ENCODE measurements around the gene RFX1. TPM values are rescaled to one million over a fixed set of nuclear protein-coding genes. Genes with fewer than 3 reads are reported as not detected.

RFX1 gene
- total and polyA plus RNA-seq, 8 donors, result 5.5 to 55.6 (median 7.6) TPM

DNA sequence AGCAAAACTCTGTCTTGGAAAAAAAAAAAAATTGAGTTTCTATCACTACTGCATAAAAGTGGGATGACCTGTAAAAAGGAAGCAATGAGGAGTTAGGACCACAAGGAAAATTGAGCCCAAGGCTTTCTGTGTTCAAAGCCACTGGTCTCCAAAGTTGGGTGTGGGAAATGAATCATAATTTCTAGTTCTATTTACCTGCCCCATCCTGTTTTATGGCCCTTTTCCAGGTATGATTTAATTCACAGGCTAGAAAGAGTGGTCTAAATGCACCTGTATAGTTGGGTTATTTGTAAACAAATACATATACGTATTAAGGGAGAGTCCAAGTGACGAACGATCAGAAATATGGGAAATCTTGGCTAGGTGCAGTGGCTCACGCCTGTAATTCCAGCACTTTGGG, 59.7 kb downstream of the RFX1 start:
- WGBS, 2 donors, result 82 to 83% methylated on average over 4 of the region's 4 CpGs
- DNase-seq, result no peak

DNA sequence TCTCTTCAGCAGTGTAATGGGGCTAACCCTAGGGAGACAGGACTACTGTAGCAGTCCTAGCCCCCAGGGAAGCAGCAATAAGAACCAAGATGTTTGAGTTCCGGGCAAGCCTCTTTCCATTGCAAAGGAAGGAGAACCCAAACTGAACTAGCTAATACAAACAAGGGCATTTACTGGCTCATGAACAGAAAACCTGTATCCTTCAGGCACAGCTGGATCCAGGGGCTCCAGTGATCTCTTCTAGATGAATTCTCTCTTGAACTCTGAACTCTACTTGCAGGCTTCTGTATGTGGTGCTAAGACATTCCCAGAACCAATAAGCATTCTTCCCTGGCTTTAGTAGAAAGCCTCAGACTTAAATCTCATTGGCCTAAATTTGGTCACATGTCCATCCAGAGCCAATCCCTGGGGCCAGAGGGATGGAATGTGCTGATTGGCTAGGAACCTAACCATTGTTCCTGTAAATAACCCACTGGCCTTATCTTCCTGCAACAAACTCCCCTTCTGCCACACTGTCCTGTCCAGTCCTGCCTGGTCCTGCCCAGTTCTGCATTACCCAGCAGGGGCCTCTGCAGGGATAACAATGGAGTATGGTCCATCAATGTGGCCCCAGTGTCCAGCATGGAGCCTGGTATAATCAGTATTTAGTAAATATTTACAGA, 64.0 kb downstream of the RFX1 start:
- Histone ChIP-seq H3K4me1 (no peaks in the 10 kb centered on the region), H3K9me3 (no peaks in the 10 kb centered on the region), H3K27ac (no peak overlapping the region), H3K27me3 (no peaks in the 10 kb centered on the region), H3K4me3 (no peak overlapping the region), H3K36me3 (no peaks in the 10 kb centered on the region)
- DNase-seq (no peak), FAIRE-seq (no peak), ATAC-seq (no peak)
- intact Hi-C loops (cut with DNase I), result no loop called here
- 91 to 100% methylated on average over 1 of the region's 1 CpG for WGBS, 2 donors
- TF ChIP-seq, protein P1, sequence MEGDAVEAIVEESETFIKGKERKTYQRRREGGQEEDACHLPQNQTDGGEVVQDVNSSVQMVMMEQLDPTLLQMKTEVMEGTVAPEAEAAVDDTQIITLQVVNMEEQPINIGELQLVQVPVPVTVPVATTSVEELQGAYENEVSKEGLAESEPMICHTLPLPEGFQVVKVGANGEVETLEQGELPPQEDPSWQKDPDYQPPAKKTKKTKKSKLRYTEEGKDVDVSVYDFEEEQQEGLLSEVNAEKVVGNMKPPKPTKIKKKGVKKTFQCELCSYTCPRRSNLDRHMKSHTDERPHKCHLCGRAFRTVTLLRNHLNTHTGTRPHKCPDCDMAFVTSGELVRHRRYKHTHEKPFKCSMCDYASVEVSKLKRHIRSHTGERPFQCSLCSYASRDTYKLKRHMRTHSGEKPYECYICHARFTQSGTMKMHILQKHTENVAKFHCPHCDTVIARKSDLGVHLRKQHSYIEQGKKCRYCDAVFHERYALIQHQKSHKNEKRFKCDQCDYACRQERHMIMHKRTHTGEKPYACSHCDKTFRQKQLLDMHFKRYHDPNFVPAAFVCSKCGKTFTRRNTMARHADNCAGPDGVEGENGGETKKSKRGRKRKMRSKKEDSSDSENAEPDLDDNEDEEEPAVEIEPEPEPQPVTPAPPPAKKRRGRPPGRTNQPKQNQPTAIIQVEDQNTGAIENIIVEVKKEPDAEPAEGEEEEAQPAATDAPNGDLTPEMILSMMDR (IDR thresholded peaks at IDR 0.05), result no peak

More for the DNA sequence above, 59.7 kb downstream of the RFX1 start:
- H3K27me3 ChIP-seq, result no peaks in the 10 kb centered on the region
- H3K4me1 ChIP-seq, result no peaks in the 10 kb centered on the region
- TF ChIP-seq, protein P1 (IDR thresholded peaks at IDR 0.05), result no peak
- H3K36me3 ChIP-seq, result no peaks in the 10 kb centered on the region
- H3K9me3 ChIP-seq, result no peaks in the 10 kb centered on the region
- no peak for ATAC-seq
- FAIRE-seq, result no peak
- no peak overlapping the region for H3K4me3 ChIP-seq
- intact Hi-C loops (cut with DNase I), result no loop called here
- H3K27ac ChIP-seq, result no peak overlapping the region

DNA sequence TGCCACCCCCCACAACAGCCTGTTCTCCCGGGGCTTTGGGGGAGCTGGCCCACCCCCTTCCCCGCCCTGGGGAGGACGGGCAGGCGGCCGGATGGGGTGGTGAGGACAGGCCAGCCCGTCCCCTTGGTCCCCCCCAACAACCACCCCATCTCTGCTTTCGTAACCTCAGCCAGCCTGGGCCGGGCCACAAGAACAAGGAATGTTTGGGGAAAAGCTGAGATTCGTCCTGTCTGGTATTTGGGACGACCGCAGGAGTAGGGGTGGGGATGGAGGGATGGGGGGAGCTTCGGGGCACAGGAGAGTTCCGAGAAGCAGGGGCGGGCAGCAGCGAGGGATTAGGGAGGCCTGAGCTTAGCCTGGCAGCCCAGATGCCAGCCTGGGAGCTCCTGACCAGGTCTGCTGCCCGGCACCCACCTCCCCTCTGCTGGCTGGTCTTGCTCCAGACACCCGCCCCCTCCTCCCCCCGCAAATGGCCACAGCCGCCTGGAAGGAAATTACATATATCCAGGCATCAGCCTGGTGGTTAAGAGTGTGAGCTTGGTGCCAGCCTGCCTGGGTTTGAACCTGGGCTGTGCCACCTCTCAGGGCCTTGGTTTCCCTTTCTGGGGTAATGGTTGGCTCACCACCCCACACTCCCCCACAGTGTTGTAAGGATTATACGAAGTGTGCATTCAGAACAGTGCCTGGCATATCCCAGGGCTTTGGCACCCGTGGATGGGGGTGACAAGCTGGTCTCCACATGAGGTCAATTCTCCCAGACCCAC, 67.6 kb downstream of the RFX1 start, which contains the start of gene PODNL1:
Gene PODNL1 (minus strand): TSS at position 117 of the 764 bp plus-strand sequence. CDS start 236 bp downstream, outside the sequence.
- DNase-seq (peak in 1 of 6 donors; percentile 65), FAIRE-seq (no peak), ATAC-seq (peak in 3 of 4 donors; percentile 30 to 51 (median 33))
- no peak within 1 kb of the TSS for H3K27ac ChIP-seq
- no peaks in the 10 kb centered on the region for H3K4me1 ChIP-seq
- intact Hi-C loops (cut with DNase I), result no loop called here
- H3K9me3 ChIP-seq, result no peaks in the 10 kb centered on the region
- no peaks in the 10 kb centered on the region for H3K36me3 ChIP-seq
- WGBS, 2 donors, result 44% methylated on average over 19 to 21 of the region's 21 CpGs
- H3K4me3 ChIP-seq, result no peak within 1 kb of the TSS
- no peaks in the 10 kb centered on the region for H3K27me3 ChIP-seq
- TF ChIP-seq, protein P1 (IDR thresholded peaks at IDR 0.05), result no peak

DNA sequence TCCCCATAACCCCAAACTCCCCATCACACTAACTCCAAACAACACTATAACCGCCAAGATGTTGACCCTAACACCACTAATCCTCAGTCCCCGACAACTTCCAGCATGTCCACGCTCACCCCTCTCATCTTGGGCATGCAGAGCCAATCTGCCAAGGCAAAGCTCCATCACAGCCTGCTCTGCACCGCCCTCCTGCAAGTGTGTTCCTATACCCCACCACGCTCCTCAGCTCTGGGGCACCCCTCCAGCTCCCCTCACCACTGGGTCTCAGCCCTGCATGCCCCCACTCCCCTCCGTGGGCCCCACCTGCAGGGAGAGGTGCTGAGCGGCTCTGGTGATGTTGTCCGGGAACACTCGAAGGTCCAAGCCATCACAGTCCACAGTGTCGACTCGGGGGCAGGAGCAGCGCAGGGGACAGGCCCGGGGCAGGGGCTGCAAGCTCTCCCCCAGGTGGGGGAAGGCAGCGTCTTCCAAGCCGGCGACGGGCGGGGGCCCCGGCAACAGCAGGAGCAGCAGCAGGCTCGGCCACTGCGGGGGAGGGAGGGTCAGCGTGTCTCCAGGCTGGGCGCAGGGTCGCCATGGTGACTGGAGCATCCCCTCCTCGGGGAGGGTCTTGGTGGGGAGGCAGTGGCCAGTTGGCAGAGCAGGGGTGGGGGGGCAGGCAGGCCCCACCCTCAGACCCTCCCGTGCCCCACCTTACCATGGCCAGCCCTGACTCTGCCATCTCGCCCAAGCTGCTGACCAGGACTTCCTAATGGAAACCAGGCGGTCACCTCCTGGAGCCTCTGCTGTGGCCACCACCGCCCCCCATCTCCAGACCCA, 68.4 kb downstream of the RFX1 start:
- Histone ChIP-seq H3K9me3 (no peaks in the 10 kb centered on the region), H3K27ac (no peak overlapping the region), H3K4me1 (no peaks in the 10 kb centered on the region), H3K4me3 (no peak overlapping the region), H3K36me3 (no peaks in the 10 kb centered on the region), H3K27me3 (no peaks in the 10 kb centered on the region)
- TF ChIP-seq, protein P1 (IDR thresholded peaks at IDR 0.05), result no peak
- WGBS, 2 donors, result 16 to 18% methylated on average over 26 to 29 of the region's 29 CpGs
- ATAC-seq, result peak in 1 of 4 donors; percentile 17
- no peak for FAIRE-seq
- peak in 1 of 6 donors; percentile 70 for DNase-seq
- intact Hi-C loops (cut with DNase I), result no loop called here
